ENCODE data around the gene KTN1.

KTN1 gene

GRCh38 chr14:55721353-55721752 lies 141.3 kb downstream of the KTN1 start:
- DNase-seq, result peak; percentile 53

- no peak for DNase-seq
These were observed 142.0 kb downstream of the KTN1 start for GRCh38 chr14:55722054-55722453.

DNA sequence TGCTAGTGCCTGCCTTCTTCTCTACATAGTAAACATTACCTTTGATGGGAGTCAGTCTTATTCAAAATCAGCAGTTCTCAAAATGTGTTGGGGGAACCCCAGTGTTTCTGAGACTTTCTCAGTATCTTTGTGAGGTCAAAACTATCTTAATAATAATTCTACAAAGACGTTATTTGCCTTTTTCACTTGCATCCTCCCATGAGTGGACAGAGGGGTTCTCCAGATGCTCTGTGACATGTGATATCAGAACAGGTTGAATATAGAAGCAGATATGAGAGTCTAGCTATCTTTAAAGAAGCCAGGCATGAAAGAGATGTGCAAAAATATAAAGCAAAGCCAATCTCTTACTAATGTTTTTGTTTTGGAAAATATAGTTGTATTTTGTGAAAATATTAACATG lies 144.7 kb downstream of the KTN1 start:
- DNase-seq, result no peak

- no peak for DNase-seq
These were observed 150.7 kb downstream of the KTN1 start for GRCh38 chr14:55730592-55731310.

DNA sequence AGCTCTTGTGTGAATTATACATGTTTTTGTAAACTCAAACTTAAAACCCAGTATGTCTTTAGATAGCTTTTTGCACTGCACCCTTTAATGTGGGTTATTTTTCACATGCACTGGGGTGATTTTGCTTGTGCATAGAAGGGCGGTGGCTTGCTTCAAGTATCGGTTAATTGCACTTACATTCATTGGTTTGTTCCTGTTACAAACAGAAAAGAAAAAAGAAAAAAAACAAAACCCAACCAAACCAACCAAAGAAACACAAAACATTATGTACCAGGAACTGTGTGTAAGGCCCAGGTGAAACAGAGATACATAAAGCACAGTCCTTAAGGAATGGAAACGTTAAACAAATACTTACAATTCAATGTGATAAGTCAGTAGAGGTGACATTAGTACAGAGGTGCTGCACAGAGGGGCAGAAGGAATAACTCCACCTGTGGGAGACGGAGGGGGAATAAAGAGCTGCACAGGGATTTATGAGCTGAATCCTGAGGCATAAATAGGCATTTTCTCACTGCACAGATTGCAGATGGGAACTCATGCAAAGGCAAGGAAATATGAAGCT lies 151.4 kb downstream of the KTN1 start:
- DNase-seq, result no peak

DNA sequence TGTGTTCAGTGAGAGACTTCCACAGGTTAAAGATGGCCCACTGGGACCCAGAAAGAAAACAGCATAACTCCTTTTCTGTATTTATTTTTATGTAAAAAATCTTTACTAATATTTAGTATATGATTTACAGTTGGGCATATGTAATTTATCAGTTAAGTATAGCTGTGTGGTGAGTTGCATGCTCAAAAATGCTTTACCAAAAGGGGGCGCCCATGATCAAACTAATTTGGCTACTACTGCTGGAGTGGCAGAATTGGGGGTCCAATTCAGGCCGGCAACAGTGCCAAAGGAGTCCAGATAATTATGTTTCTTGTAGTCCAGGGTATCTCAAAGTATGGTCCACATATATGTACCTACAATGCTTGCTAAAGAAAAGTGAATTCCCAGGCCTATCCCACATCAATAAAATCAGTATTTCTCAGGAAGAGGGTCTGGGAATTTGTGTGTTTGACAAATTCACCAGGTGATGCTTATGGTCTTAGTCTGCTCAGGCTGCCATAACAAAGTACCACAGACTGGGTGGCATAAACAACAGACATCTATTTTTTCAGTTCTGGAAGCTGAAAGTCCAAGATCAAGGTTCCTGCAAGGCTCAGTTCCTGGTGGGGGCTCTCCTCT lies 152.0 kb downstream of the KTN1 start:
- no peak for DNase-seq

- DNase-seq, result no peak
These were observed 153.6 kb downstream of the KTN1 start for GRCh38 chr14:55733599-55733998.

All from femur (tissue), 1 donor.